Urinary bladder (tissue), 4 donors: Measurements from ENCODE around the gene SOCS3. TPM values are rescaled to one million over a fixed set of nuclear protein-coding genes. Genes with fewer than 3 reads are reported as not detected.

ENCODE experiments used
- DNase-seq: peaks from one replicate; pipeline ENCODE4 v3.0.0-alpha.2; 2015; ENCODE audit errors: extremely low spot score
- H3K27ac ChIP-seq: one replicate; pipeline ENCODE4 v1.5.1; 2013; ENCODE audit warnings: low read depth, mild to moderate bottlenecking, moderate library complexity
- H3K36me3 ChIP-seq: one replicate; pipeline ENCODE4 v1.6.1; 2013; ENCODE audit warnings: mild to moderate bottlenecking, moderate library complexity; ENCODE audit not compliant: insufficient read depth
- H3K4me1 ChIP-seq: one replicate; pipeline ENCODE4 v1.6.1; 2013; ENCODE audit warnings: mild to moderate bottlenecking, moderate library complexity; ENCODE audit not compliant: insufficient read depth
- H3K4me3 ChIP-seq: one replicate; pipeline ENCODE4 v1.5.1; 2013; ENCODE audit warnings: low read depth, low read length
- WGBS: extraction: QIAGEN DNeasy Blood & Tissue Kit; methylation state at CpG from one replicate; pipeline ENCODE4 v1.1.7; 2013; 5-methylcytosine and 5-hydroxymethylcytosine counted together
- polyA plus RNA-seq: library from polyadenylated mRNA; stranded (reverse); fragments of 200-250 nt; gene quantifications from one replicate; pipeline ENCODE4 v1.2.3, GENCODE V29; 2013
- total RNA-seq: library from RNA; depleted of rRNA; stranded (reverse); fragments of >200 nt; gene quantifications from one replicate; pipeline ENCODE4 v1.2.3, GENCODE V29; 2014
- donor health status: healthy with polysubstance abuse.
- donor health status: healthy.

SOCS3 gene
- total and polyA plus RNA-seq, 2 donors: 16.5 to 152 TPM

- WGBS: 84% methylated on average over 10 of the region's 10 CpGs
- no peaks in the 10 kb centered on the region for H3K4me1 ChIP-seq
- H3K36me3 ChIP-seq: no peaks in the 10 kb centered on the region
- DNase-seq: no peak
- no peak overlapping the region for H3K27ac ChIP-seq
- no peak overlapping the region for H3K4me3 ChIP-seq
Observed at GRCh38 chr17:78345791-78346494, 13.9 kb downstream of the SOCS3 start.

- DNase-seq: no peak
- no peaks in the 10 kb centered on the region for H3K4me1 ChIP-seq
- 51% methylated on average over 8 of the region's 8 CpGs for WGBS
- no peak overlapping the region for H3K4me3 ChIP-seq
- H3K27ac ChIP-seq: no peak overlapping the region
- no peaks in the 10 kb centered on the region for H3K36me3 ChIP-seq
Observed at GRCh38 chr17:78345172-78345571, 14.7 kb downstream of the SOCS3 start.

GRCh38 chr17:78344666-78345065, 15.2 kb downstream of the SOCS3 start:
- Histone ChIP-seq H3K4me1 (no peaks in the 10 kb centered on the region), H3K36me3 (no peaks in the 10 kb centered on the region), H3K4me3 (no peak overlapping the region), H3K27ac (no peak overlapping the region)
- no peak for DNase-seq
- 85% methylated on average over 10 of the region's 10 CpGs for WGBS

GRCh38 chr17:78343543-78344201, 16.2 kb downstream of the SOCS3 start:
- no peaks in the 10 kb centered on the region for H3K4me1 ChIP-seq
- no peaks in the 10 kb centered on the region for H3K36me3 ChIP-seq
- WGBS: 75% methylated on average over 19 of the region's 19 CpGs
- H3K27ac ChIP-seq: peak overlapping the region; percentile 41
- H3K4me3 ChIP-seq: no peak overlapping the region
- no peak for DNase-seq

GRCh38 chr17:78343187-78343542, 16.7 kb downstream of the SOCS3 start:
- Histone ChIP-seq H3K4me3 (no peak overlapping the region), H3K27ac (peak overlapping the region; percentile 41), H3K36me3 (no peaks in the 10 kb centered on the region), H3K4me1 (no peaks in the 10 kb centered on the region)
- WGBS: 4% methylated on average over 5 of the region's 5 CpGs
- no peak for DNase-seq

- 19% methylated on average over 26 of the region's 26 CpGs for WGBS
- Histone ChIP-seq H3K36me3 (no peaks in the 10 kb centered on the region), H3K4me3 (peak overlapping the region; percentile 31), H3K27ac (peak overlapping the region; percentile 85), H3K4me1 (no peaks in the 10 kb centered on the region)
- no peak for DNase-seq
Observed at GRCh38 chr17:78342449-78343186, 17.3 kb downstream of the SOCS3 start.

GRCh38 chr17:78341559-78342448, 18.1 kb downstream of the SOCS3 start:
- Histone ChIP-seq H3K4me1 (no peaks in the 10 kb centered on the region), H3K4me3 (peak overlapping the region; percentile 31), H3K36me3 (no peaks in the 10 kb centered on the region), H3K27ac (peak overlapping the region; percentile 85)
- 3% methylated on average over 95 of the region's 95 CpGs for WGBS
- no peak for DNase-seq

- 83% methylated on average over 10 of the region's 10 CpGs for WGBS
- no peak overlapping the region for H3K27ac ChIP-seq
- no peaks in the 10 kb centered on the region for H3K4me1 ChIP-seq
- DNase-seq: no peak
- H3K4me3 ChIP-seq: no peak overlapping the region
- H3K36me3 ChIP-seq: no peaks in the 10 kb centered on the region
Observed at GRCh38 chr17:78340183-78340955, 19.5 kb downstream of the SOCS3 start.

GRCh38 chr17:78338486-78339259, 21.2 kb downstream of the SOCS3 start:
- Histone ChIP-seq H3K27ac (no peak overlapping the region), H3K36me3 (no peaks in the 10 kb centered on the region), H3K4me3 (no peak overlapping the region), H3K4me1 (no peaks in the 10 kb centered on the region)
- WGBS: 72% methylated on average over 11 of the region's 11 CpGs
- DNase-seq: no peak

GRCh38 chr17:78337244-78338109, 22.4 kb downstream of the SOCS3 start:
- 93% methylated on average over 19 of the region's 19 CpGs for WGBS
- Histone ChIP-seq H3K36me3 (no peaks in the 10 kb centered on the region), H3K4me1 (no peaks in the 10 kb centered on the region), H3K27ac (no peak overlapping the region), H3K4me3 (no peak overlapping the region)
- DNase-seq: no peak

GRCh38 chr17:78335209-78335608, 24.7 kb downstream of the SOCS3 start:
- WGBS: 85% methylated on average over 11 of the region's 11 CpGs

More at GRCh38 chr17:78335209-78335608, 24.7 kb downstream of the SOCS3 start:
- Histone ChIP-seq H3K36me3 (no peaks in the 10 kb centered on the region), H3K27ac (no peak overlapping the region), H3K4me3 (no peak overlapping the region), H3K4me1 (no peaks in the 10 kb centered on the region)
- DNase-seq: no peak
